Astrocyte of the cerebellum (primary cell): ENCODE data around the gene CYP26B1.

ENCODE experiments used
- DNase-seq: peaks from one replicate; pipeline ENCODE4 v3.0.0-alpha.2; 2011; ENCODE audit warnings: low read depth
- H3K4me3 ChIP-seq: 2 replicates; pipeline ENCODE4 v1.5.1; 2011; ENCODE audit warnings: mild to moderate bottlenecking, low read depth, low read length, moderate library complexity
- in situ Hi-C: cut with HindIII; loops from 2 replicates; pipeline ENCODE4 v1.10.0; 2017; ENCODE audit warnings: low sequenced_read_pairs
- TF ChIP-seq, protein P1 (sequence below): IDR thresholded peaks from 2 replicates; pipeline ENCODE4 v1.5.1; 2012; ENCODE audit warnings: low read length, low read depth, moderate library complexity, mild to moderate bottlenecking; ENCODE audit errors: missing control alignments

Gene CYP26B1

DNA sequence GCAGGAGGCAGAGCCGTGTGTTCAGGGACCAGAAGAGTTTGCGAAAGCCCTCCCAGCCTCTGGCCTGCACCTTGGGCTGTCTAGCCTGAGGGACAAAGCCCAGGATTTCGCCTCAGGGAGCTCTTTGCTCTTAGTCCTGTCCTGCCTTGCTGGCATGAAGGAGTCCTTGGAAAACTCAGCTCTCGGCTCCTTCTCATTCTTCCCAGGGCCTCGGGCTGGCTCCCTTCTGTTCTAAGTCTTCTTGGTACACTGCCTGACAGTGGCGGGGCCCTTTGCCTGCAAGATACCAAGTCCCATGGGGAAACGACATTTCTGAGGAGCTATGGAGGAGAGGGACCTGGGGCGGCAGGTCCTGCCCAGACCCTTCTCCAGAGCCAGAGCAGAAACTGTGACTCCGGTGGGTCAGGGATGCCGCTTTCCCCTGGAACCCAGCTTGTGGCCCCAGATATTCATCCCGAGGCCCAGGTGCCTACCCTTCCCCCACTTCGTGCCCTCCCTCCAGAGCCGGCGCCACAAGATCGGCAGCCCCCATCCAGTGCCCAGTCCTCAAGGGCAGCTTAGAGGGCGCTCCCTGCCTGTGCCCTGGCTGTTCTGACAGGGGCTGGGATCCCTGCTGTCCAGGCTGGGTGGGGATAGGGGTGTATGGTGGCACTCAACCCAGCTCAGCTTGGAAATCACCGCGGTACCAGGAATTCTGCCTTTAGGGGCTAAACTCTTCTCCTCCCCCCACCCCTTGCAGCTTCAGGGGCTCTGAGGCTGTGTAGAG lies 5.5 kb upstream of the CYP26B1 start:
- in situ Hi-C loops: no loop called here
- TF ChIP-seq, protein P1, sequence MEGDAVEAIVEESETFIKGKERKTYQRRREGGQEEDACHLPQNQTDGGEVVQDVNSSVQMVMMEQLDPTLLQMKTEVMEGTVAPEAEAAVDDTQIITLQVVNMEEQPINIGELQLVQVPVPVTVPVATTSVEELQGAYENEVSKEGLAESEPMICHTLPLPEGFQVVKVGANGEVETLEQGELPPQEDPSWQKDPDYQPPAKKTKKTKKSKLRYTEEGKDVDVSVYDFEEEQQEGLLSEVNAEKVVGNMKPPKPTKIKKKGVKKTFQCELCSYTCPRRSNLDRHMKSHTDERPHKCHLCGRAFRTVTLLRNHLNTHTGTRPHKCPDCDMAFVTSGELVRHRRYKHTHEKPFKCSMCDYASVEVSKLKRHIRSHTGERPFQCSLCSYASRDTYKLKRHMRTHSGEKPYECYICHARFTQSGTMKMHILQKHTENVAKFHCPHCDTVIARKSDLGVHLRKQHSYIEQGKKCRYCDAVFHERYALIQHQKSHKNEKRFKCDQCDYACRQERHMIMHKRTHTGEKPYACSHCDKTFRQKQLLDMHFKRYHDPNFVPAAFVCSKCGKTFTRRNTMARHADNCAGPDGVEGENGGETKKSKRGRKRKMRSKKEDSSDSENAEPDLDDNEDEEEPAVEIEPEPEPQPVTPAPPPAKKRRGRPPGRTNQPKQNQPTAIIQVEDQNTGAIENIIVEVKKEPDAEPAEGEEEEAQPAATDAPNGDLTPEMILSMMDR: no peak
- no peak for DNase-seq
- no peak overlapping the region for H3K4me3 ChIP-seq

DNA sequence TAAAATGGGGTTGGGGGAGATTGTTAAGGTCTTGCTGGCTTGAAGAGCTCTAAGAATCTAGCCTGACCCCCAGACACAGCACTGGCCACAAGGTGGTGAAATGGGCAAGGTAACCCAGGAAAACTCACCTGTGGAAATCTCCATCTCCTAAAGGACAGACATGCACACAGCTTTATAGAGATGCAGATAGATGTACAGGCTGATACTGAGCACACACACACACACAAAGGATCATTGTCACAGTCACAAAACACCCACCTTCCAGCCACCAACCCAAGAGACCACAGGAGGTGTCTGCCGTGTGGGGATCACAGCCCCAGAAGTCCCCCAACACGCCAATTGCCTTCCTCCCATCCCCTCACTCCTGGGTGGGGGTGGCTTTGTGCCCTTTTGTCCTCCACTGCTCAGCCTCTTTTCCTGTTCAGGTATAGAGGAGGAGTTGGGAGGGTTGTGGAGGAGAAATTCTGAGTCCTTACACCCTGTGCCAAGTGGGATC lies 3.2 kb upstream of the CYP26B1 start:
- TF ChIP-seq, protein P1: no peak
- in situ Hi-C loops: no loop called here
- no peak for DNase-seq
- H3K4me3 ChIP-seq: no peak overlapping the region

GRCh38 chr2:72150157-72150860 lies 2.6 kb upstream of the CYP26B1 start:
- in situ Hi-C loops: no loop called here

GRCh38 chr2:72149556-72150156 lies 2.0 kb upstream of the CYP26B1 start:
- no peak for DNase-seq
- TF ChIP-seq, protein P1: no peak
- peak overlapping the region; percentile 40 for H3K4me3 ChIP-seq
- in situ Hi-C loops: loop anchor here (25.0 kb wide), 1 partner anchor 337 kb away; no protein-coding TSS in a partner anchor

More at GRCh38 chr2:72150157-72150860, 2.6 kb upstream of the CYP26B1 start:
- H3K4me3 ChIP-seq: peak overlapping the region; percentile 7
- TF ChIP-seq, protein P1: peak; percentile 67
- DNase-seq: peak; percentile 60

- DNase-seq: no peak
- peak overlapping the region; percentile 40 for H3K4me3 ChIP-seq
- TF ChIP-seq, protein P1: no peak
- in situ Hi-C loops: loop anchor here (25.0 kb wide), 1 partner anchor 337 kb away; no protein-coding TSS in a partner anchor
Observed at GRCh38 chr2:72148837-72149555, 1.3 kb upstream of the CYP26B1 start.
